Measurements from ENCODE around the gene EPN2.

GRCh38 chr17:19369107-19369778 is 132.1 kb downstream of the EPN2 start:
- TF ChIP-seq POLR2A (IDR thresholded peaks at IDR 0.05) (no peak), CTCF (IDR thresholded peaks at IDR 0.05 in 4 of 5, conservative IDR thresholded peaks at IDR 0.05 in 1 of 5) (no peak)
